Keratinocyte (primary cell): ENCODE results near the gene ZNF628. TPM values are rescaled to one million over a fixed set of nuclear protein-coding genes. Genes with fewer than 3 reads are reported as not detected.

Experiments used
- DNase-seq: peaks from one replicate; pipeline ENCODE4 v3.0.0-alpha.2; 2011; ENCODE audit warnings: low read depth, missing footprints, low spot score
- FAIRE-seq: peaks from 2 replicates; lab custom pipeline; 2011; peaks lifted over from hg19 to GRCh38; lab: Jason Lieb, UNC
- H2AFZ ChIP-seq: 2 replicates; pipeline ENCODE4 v1.6.0; 2012; ENCODE audit warnings: low read length, control low read depth, inconsistent platforms; ENCODE audit not compliant: control insufficient read depth
- H3K27ac ChIP-seq: 2 replicates; pipeline ENCODE4 v1.5.1; 2011; ENCODE audit warnings: low read length; ENCODE audit not compliant: control insufficient read depth, insufficient read depth
- H3K27me3 ChIP-seq: 3 replicates; pipeline ENCODE4 v1.6.0; 2011; ENCODE audit warnings: low read length; ENCODE audit not compliant: control insufficient read depth, insufficient read depth; ENCODE audit errors: extremely low read depth
- H3K36me3 ChIP-seq, 2 experiments: 2 replicates in 1 of 2; 3 replicates in 1 of 2; pipeline ENCODE4 v1.5.1; 2011; ENCODE audit warnings: low read length in 2 of 2, mild to moderate bottlenecking in 1 of 2; ENCODE audit not compliant: control insufficient read depth in 2 of 2, insufficient read depth in 2 of 2; ENCODE audit errors: extremely low read depth in 1 of 2
- H3K4me1 ChIP-seq: 3 replicates; pipeline ENCODE4 v1.5.1; 2011; ENCODE audit warnings: low read length; ENCODE audit not compliant: control insufficient read depth, insufficient read depth; ENCODE audit errors: extremely low read depth
- H3K4me2 ChIP-seq: 3 replicates; pipeline ENCODE4 v1.6.0; 2011; ENCODE audit warnings: low read depth, low read length; ENCODE audit not compliant: control insufficient read depth, insufficient read depth; ENCODE audit errors: extremely low read depth
- H3K4me3 ChIP-seq, 3 experiments: fragments of 200-600 bp in 1 of 3; sonication (generic) in 1 of 3; 2 replicates in 2 of 3; 3 replicates in 1 of 3; pipeline ENCODE4 v1.5.1; 2011 to 2016; ENCODE audit warnings: low read length in 3 of 3, mild to moderate bottlenecking in 3 of 3, control low read depth in 2 of 3, inconsistent platforms in 1 of 3, low read depth in 1 of 3, mixed read lengths in 1 of 3, mixed run types in 1 of 3, moderate library complexity in 1 of 3; ENCODE audit not compliant: control insufficient read depth in 2 of 3, insufficient read depth in 2 of 3; ENCODE audit errors: extremely low read depth in 1 of 3
- H3K79me2 ChIP-seq: 2 replicates; pipeline ENCODE4 v1.6.0; 2012; ENCODE audit warnings: low read length; ENCODE audit not compliant: control insufficient read depth, insufficient read depth
- H3K9ac ChIP-seq: 3 replicates; pipeline ENCODE4 v1.6.0; 2011; ENCODE audit warnings: low read length; ENCODE audit not compliant: control insufficient read depth, insufficient read depth; ENCODE audit errors: extremely low read depth
- H3K9me1 ChIP-seq: 3 replicates; pipeline ENCODE4 v1.6.0; 2011; ENCODE audit warnings: low read length; ENCODE audit not compliant: control insufficient read depth, insufficient read depth; ENCODE audit errors: extremely low read depth
- H3K9me3 ChIP-seq: 2 replicates; pipeline ENCODE4 v1.5.1; 2012; ENCODE audit warnings: low read depth, low read length; ENCODE audit not compliant: control insufficient read depth
- H4K20me1 ChIP-seq: 3 replicates; pipeline ENCODE4 v1.6.0; 2011; ENCODE audit warnings: low read length; ENCODE audit not compliant: control insufficient read depth, insufficient read depth; ENCODE audit errors: extremely low read depth
- EZH2 ChIP-seq: IDR thresholded peaks from one replicate; pipeline ENCODE4 v1.6.1; 2012; ENCODE audit warnings: inconsistent platforms, mild to moderate bottlenecking, low read length, moderate library complexity
- dilution Hi-C: fragments of 300-500 bp; cut with MboI; formaldehyde crosslinking; loops from one replicate; pipeline ENCODE4 v1.7.0; 2020; ENCODE audit warnings: low sequenced_read_pairs; ENCODE audit not compliant: extremely low pct_ligation_motif_present
- polyA plus RNA-seq, 5 experiments: library from polyadenylated mRNA; depleted of rRNA in 3 of 5; stranded (reverse) in 3 of 5; stranded (forward) in 1 of 5; unstranded in 1 of 5; fragments of >200 nt; gene quantifications; 1 replicate in 1 of 5; 2 replicates in 3 of 5; 3 replicates in 1 of 5; pipeline versions ENCODE4 v1.2.1 to v1.2.3, GENCODE V29; 2011 to 2012; ENCODE audit warnings: missing spikeins in 2 of 5, low read depth in 1 of 5, low replicate concordance in 1 of 5
- TF ChIP-seq, protein P1 (sequence below), 3 experiments: IDR thresholded peaks in 1 of 3; conservative IDR thresholded peaks in 1 of 3; optimal IDR thresholded peaks in 1 of 3; 2 replicates in 2 of 3; 3 replicates in 1 of 3; pipeline versions ENCODE3 to v1.5.1; 2011; ENCODE audit warnings: low read length in 3 of 3, mild to moderate bottlenecking in 3 of 3, moderate library complexity in 2 of 3, control low read depth in 1 of 3, inconsistent platforms in 1 of 3; ENCODE audit not compliant: insufficient read depth in 2 of 3; ENCODE audit errors: extremely low read depth in 1 of 3

Gene ZNF628
- polyA plus RNA-seq, 1 donor (not counting 4 experiments of a cell fraction or from before 2014, with no cell fraction given) = 0.22 TPM

DNA sequence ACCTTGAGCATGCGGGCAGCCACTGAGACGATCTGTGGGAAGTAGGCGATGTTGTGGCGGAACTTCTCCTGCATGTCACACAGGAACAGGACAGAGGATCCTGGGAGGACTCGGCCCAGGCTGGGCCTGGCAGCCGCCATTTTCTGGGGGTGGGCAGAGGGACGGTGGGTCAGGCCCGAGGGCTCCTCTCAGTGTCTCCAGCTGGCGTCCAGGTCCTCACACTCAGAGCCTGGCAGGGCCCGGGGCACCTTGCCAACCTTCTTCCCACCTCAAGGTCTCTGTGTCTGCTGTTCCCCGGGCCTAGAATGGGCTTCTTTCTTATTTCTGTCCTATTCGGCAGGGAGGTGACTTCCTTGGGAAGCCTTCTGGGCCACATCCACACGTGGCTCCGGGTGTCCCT lies 20.1 kb upstream of the ZNF628 start:
- DNase-seq (no peak), FAIRE-seq (no peak)
- Histone ChIP-seq H3K36me3 (peaks cover 0 to 3% of the 10 kb centered on the region in 2 experiments), H3K79me2 (no peaks in the 10 kb centered on the region), H3K9ac (no peak overlapping the region), H3K27ac (no peak overlapping the region), H2AFZ (no peak overlapping the region), H3K9me1 (no peaks in the 10 kb centered on the region), H3K4me1 (peaks cover 3% of the 10 kb centered on the region), H3K4me3 (no peak overlapping the region), H3K9me3 (no peaks in the 10 kb centered on the region), H3K4me2 (no peak overlapping the region), H3K27me3 (peaks cover 13% of the 10 kb centered on the region), H4K20me1 (peaks cover 2% of the 10 kb centered on the region)
- dilution Hi-C loops = no loop called here
- TF ChIP-seq EZH2 = no peak
- TF ChIP-seq, protein P1, sequence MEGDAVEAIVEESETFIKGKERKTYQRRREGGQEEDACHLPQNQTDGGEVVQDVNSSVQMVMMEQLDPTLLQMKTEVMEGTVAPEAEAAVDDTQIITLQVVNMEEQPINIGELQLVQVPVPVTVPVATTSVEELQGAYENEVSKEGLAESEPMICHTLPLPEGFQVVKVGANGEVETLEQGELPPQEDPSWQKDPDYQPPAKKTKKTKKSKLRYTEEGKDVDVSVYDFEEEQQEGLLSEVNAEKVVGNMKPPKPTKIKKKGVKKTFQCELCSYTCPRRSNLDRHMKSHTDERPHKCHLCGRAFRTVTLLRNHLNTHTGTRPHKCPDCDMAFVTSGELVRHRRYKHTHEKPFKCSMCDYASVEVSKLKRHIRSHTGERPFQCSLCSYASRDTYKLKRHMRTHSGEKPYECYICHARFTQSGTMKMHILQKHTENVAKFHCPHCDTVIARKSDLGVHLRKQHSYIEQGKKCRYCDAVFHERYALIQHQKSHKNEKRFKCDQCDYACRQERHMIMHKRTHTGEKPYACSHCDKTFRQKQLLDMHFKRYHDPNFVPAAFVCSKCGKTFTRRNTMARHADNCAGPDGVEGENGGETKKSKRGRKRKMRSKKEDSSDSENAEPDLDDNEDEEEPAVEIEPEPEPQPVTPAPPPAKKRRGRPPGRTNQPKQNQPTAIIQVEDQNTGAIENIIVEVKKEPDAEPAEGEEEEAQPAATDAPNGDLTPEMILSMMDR (optimal IDR thresholded peaks at IDR 0.05 in 1 of 3, IDR thresholded peaks at IDR 0.05 in 1 of 3, conservative IDR thresholded peaks at IDR 0.05 in 1 of 3; ENCODE audit: extremely low read depth in 1 of 3, insufficient read depth in 2 of 3, low read length in 3 of 3) = no peak

DNA sequence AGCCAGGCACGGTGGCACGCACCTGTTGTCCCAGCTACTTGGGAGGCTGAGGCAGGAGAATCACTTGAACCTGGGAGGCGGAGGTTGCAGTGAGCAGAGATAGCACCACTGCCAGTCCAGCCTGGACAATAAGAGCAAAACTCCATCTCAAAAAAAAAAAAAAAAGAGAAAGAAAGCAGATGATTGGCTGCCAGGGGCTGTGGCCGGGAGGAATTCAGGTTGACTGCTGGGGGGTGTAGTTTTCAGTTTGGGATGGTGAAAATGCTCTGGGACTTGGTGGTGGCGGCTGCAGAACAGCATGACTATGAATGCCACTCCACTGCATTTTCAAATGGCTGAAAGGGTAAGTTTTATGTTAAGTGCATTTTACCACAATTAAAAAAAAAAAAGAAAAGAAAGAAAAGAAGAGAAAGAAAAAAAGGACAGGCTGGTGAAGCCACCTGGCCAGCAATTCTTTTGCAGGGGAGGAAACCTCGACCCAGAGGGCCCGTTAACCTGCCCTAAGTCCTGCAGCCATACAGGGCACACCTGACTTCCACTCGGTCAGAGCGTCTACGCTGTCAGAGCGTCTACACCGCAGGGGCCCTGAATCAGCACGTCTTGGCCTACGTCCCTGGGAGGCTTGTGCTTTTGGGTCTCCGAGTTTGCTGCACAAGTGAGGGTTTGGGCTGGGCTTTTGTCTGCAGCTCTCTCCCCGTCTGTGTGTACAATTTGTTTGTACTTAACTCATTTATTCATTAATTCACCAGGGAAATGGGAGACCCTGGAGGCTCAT lies 18.5 kb upstream of the ZNF628 start:
- FAIRE-seq (no peak), DNase-seq (no peak)
- dilution Hi-C loops = no loop called here
- Histone ChIP-seq H3K9ac (no peak overlapping the region), H3K4me2 (no peak overlapping the region), H3K4me3 (no peak overlapping the region), H3K4me1 (peaks cover 9% of the 10 kb centered on the region), H3K27me3 (no peaks in the 10 kb centered on the region), H4K20me1 (peaks cover 2% of the 10 kb centered on the region), H3K9me3 (no peaks in the 10 kb centered on the region), H3K36me3 (peaks cover 0 to 3% of the 10 kb centered on the region in 2 experiments), H3K79me2 (no peaks in the 10 kb centered on the region), H2AFZ (no peak overlapping the region), H3K9me1 (no peaks in the 10 kb centered on the region), H3K27ac (no peak overlapping the region)
- TF ChIP-seq EZH2 = no peak
- TF ChIP-seq, protein P1 (optimal IDR thresholded peaks at IDR 0.05 in 1 of 3, IDR thresholded peaks at IDR 0.05 in 1 of 3, conservative IDR thresholded peaks at IDR 0.05 in 1 of 3; ENCODE audit: extremely low read depth in 1 of 3, insufficient read depth in 2 of 3, low read length in 3 of 3) = no peak
